ENCODE measurements around the gene SLC37A1.

DNA sequence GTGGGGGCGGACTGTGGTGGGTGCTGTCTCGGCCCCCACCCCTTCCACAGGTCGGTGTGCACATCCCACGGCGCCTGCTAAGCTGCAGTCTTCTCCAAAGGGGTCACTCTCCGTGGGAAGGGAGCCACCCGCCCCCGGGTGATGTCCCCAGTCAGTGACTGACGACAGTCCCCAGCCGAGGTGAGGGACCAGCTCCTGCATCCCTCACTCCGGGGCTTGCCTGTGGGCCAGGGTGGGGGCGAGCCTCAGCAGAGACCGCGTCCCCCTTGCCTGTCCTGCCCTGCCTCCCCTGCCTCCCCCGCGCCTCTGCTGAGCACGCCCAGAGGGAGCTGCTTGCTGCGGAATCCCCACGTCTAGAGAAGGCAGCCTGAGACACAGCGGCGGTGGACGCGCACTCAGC, 103.8 kb downstream of the SLC37A1 start:
- TF ChIP-seq, protein P1, sequence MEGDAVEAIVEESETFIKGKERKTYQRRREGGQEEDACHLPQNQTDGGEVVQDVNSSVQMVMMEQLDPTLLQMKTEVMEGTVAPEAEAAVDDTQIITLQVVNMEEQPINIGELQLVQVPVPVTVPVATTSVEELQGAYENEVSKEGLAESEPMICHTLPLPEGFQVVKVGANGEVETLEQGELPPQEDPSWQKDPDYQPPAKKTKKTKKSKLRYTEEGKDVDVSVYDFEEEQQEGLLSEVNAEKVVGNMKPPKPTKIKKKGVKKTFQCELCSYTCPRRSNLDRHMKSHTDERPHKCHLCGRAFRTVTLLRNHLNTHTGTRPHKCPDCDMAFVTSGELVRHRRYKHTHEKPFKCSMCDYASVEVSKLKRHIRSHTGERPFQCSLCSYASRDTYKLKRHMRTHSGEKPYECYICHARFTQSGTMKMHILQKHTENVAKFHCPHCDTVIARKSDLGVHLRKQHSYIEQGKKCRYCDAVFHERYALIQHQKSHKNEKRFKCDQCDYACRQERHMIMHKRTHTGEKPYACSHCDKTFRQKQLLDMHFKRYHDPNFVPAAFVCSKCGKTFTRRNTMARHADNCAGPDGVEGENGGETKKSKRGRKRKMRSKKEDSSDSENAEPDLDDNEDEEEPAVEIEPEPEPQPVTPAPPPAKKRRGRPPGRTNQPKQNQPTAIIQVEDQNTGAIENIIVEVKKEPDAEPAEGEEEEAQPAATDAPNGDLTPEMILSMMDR (IDR thresholded peaks at IDR 0.05), result no peak
- no peak for TF ChIP-seq POLR2A (IDR thresholded peaks at IDR 0.05)
